Measurements from ENCODE around the gene PKD1L1. TPM values are rescaled to one million over a fixed set of nuclear protein-coding genes. Genes with fewer than 3 reads are reported as not detected.

Gene PKD1L1
- total RNA-seq, 4 donors from 2014 or later, result 0.44 to 8.4 (median 0.82) TPM

DNA sequence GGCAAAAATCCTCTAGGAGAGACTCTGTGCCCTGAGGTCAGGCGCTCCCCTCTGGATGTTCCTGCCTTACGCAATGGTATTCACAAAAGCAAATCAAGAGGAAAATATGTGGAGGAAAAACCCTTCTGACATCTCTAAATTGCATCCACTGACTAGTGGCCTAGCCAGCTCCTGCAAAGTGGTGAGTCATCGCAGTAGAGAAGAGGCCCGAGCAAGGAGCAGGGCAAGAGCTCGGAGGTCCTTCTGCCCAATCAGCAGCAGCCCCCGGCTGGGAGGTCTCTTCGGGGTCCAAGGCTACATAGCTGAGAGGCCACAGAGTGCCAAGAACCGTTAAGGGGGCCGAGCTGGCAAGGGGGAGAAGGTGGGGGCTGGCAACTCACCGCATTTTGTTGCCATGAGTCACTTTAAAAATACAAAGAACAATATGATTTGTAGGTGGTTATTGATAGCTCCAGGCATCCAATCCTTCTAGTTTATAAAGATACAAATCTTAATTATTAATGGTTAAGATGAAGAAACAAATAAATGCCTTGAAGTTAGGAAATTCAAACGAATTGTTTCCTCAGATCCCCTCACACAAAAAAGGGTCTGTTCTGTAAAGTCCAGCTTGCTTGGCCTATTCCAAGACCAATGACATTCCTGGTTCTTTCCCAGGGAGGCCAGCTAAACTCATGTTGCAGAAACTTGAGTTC is 161.6 kb downstream of the PKD1L1 start:
- DNase-seq (ENCODE audit: low spot score in 2 of 2), result peak; percentile 21 to 55
- peak; percentile 7 to 85 for TF ChIP-seq EP300 (IDR thresholded peaks at IDR 0.05)
- TF ChIP-seq POLR2A (IDR thresholded peaks at IDR 0.05), result no peak

DNA sequence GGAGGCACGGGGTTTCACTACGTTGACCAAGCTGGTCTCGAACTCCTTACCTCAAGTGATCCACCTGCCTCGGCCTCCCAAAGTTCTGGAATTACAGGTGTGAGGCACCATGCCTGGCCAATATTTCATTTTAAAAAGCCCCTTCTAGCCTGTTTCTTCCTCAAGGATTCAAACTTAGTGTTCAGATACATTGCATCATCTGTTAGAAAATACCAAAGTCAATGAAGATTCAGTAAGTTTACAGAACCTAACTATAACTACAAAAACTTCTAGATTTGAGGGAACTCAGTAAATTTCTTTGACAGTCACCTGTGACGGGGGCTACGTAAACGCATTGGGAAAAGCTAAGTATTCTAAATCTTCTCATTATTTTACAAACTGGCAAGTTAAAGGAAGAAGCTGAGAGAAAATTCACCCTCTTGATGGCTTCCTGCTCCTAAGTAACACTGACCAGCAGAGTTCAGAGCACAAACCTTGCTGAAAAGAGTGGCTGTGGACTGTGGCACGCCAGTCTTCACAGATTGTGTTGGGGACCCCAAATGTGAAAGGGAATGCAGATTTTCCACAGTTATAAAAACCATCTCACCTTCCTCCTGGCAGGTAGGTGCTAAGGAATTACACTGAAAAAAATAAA is 162.2 kb downstream of the PKD1L1 start:
- H3K9me3 ChIP-seq, result no peaks in the 10 kb centered on the region
- no peaks in the 10 kb centered on the region for H3K36me3 ChIP-seq
- no peaks in the 10 kb centered on the region for H3K27me3 ChIP-seq
- WGBS, 2 donors, result 85 to 91% methylated on average over 8 of the region's 8 CpGs
- H3K4me1 ChIP-seq, result peaks cover 0 to 59% (median 32%) of the 10 kb centered on the region in 4 donors
- peak overlapping the region; percentile 48 to 85 (median 72) for H3K27ac ChIP-seq
- no peak for DNase-seq (ENCODE audit: low spot score in 2 of 2)
- TF ChIP-seq EP300 (IDR thresholded peaks at IDR 0.05) (no peak), POLR2A (IDR thresholded peaks at IDR 0.05) (no peak)
- TF ChIP-seq, protein P1, sequence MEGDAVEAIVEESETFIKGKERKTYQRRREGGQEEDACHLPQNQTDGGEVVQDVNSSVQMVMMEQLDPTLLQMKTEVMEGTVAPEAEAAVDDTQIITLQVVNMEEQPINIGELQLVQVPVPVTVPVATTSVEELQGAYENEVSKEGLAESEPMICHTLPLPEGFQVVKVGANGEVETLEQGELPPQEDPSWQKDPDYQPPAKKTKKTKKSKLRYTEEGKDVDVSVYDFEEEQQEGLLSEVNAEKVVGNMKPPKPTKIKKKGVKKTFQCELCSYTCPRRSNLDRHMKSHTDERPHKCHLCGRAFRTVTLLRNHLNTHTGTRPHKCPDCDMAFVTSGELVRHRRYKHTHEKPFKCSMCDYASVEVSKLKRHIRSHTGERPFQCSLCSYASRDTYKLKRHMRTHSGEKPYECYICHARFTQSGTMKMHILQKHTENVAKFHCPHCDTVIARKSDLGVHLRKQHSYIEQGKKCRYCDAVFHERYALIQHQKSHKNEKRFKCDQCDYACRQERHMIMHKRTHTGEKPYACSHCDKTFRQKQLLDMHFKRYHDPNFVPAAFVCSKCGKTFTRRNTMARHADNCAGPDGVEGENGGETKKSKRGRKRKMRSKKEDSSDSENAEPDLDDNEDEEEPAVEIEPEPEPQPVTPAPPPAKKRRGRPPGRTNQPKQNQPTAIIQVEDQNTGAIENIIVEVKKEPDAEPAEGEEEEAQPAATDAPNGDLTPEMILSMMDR (IDR thresholded peaks at IDR 0.05), result no peak
- H3K4me3 ChIP-seq, result no peak overlapping the region

More for the DNA sequence above, 161.6 kb downstream of the PKD1L1 start:
- Histone ChIP-seq H3K4me3 (no peak overlapping the region), H3K36me3 (no peaks in the 10 kb centered on the region), H3K9me3 (no peaks in the 10 kb centered on the region), H3K27ac (peak overlapping the region; percentile 48 to 85 (median 72)), H3K4me1 (peaks cover 0 to 59% (median 32%) of the 10 kb centered on the region in 4 donors), H3K27me3 (no peaks in the 10 kb centered on the region)
- WGBS, 2 donors, result 17 to 25% methylated on average over 11 of the region's 11 CpGs

DNA sequence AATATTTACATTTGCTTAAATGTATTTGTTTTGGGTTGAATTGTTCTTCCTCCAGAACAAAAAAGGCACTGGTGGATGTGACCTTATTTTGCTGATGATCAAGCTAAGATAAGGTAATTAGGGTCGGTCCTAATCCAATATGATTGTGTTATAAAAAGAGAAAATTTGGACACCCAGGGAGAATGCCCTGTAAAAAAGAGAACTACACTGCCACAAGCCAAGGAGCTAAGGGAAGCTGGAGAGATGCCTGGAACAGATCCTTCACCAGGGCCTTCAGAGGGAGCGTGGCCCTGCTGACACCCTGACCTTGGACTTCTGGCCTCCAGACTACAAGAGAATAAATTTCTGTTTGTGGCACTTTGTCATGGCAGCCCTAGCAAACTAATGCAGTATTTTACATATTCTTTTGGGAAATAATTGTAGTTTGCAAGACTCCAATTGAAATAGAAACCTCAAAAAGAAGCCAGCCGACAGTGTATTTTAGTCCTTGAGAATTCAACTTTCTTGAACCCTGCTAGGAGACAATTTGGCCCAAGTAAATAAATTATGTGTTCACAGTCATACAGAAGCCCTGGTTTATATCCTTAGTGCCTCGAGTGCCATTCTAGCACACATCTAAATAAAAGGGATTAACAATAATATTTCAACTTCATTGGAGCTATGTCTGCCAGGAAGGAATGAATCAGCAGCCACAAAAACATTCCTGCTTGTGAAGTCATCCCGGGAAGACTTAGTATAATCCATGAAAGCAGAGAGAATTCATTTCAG is 164.6 kb downstream of the PKD1L1 start:
- Histone ChIP-seq H3K36me3 (no peaks in the 10 kb centered on the region), H3K27me3 (no peaks in the 10 kb centered on the region), H3K9me3 (no peaks in the 10 kb centered on the region), H3K4me3 (no peak overlapping the region), H3K4me1 (peaks cover 0 to 63% (median 32%) of the 10 kb centered on the region in 4 donors), H3K27ac (peak overlapping the region; percentile 63 to 85 (median 72))
- peak in 1 of 2 donors; percentile 50 for DNase-seq (ENCODE audit: low spot score in 2 of 2)
- peak; percentile 48 to 94 for TF ChIP-seq EP300 (IDR thresholded peaks at IDR 0.05)
- TF ChIP-seq, protein P1 (IDR thresholded peaks at IDR 0.05), result no peak
- 20 to 23% methylated on average over 5 of the region's 5 CpGs for WGBS, 2 donors

DNA sequence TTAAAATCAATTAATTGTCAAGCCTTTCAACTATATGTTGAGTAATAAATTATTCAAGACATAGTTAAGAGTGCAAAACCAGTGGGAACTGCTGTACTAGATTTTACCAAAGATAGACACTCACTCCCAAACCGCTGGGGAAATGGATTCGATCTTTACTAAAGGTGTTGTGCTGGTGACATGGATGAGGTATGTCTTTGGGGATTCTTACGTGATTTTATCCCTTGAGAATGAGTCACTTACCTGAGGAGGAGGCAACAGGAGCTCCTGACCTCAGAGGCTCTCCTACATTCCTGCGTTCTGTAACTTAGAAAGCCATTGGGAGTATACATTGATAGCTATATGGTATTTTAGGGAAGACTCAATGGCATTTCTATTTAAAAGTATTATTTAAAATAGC is 165.5 kb downstream of the PKD1L1 start:
- Histone ChIP-seq H3K4me1 (peaks cover 0 to 63% (median 32%) of the 10 kb centered on the region in 4 donors), H3K27ac (peak overlapping the region in 2 of 4 donors; percentile 77 to 85), H3K4me3 (no peak overlapping the region), H3K27me3 (no peaks in the 10 kb centered on the region), H3K9me3 (no peaks in the 10 kb centered on the region), H3K36me3 (no peaks in the 10 kb centered on the region)
- DNase-seq (ENCODE audit: low spot score in 2 of 2), result no peak
- WGBS, 2 donors, result 96 to 98% methylated on average over 4 of the region's 4 CpGs
- TF ChIP-seq EP300 (IDR thresholded peaks at IDR 0.05), result no peak
- TF ChIP-seq POLR2A (IDR thresholded peaks at IDR 0.05), result no peak
- TF ChIP-seq, protein P1 (IDR thresholded peaks at IDR 0.05), result no peak

DNA sequence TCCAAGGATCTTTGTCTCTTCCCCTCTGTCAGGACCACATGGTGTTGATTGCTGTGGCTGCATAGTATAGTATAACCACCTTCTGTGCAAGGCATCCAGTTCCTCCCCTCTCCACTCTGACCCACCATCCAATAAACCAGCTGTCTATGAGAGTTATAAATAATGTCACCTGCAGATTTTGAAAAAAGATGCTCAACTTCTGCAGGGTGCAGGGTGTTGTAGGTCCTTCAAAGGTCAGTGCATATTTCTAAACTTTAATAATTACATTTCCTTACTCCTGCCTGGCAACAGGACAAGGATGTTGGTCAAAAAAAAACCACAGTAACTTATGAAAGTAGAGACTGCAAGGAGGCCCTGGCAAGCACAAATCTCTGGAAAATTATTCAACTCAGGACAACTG is 166.2 kb downstream of the PKD1L1 start:
- TF ChIP-seq EP300 (IDR thresholded peaks at IDR 0.05), result no peak
- no peak for TF ChIP-seq POLR2A (IDR thresholded peaks at IDR 0.05)
- TF ChIP-seq, protein P1 (IDR thresholded peaks at IDR 0.05), result no peak
- Histone ChIP-seq H3K27ac (peak overlapping the region in 2 of 4 donors; percentile 26 to 85), H3K4me3 (no peak overlapping the region), H3K27me3 (no peaks in the 10 kb centered on the region), H3K9me3 (peaks cover 0 to 5% (median 0%) of the 10 kb centered on the region in 4 donors), H3K4me1 (peaks cover 0 to 57% (median 32%) of the 10 kb centered on the region in 4 donors), H3K36me3 (no peaks in the 10 kb centered on the region)
- no peak for DNase-seq (ENCODE audit: low spot score in 2 of 2)
